C4-2B (cell line): ENCODE data around the gene SLC46A2.

Experiments used
- H3K27ac ChIP-seq: fragments of 450-650 bp; 2 replicates; pipeline ENCODE4 v1.5.1; 2017
- ZFX ChIP-seq: fragments of 450-650 bp; IDR thresholded peaks from 2 replicates; pipeline ENCODE4 v1.6.1; 2017
- TF ChIP-seq, protein P1 (sequence below): fragments of 450-650 bp; conservative IDR thresholded peaks from 2 replicates; pipeline ENCODE4 v1.5.1; 2017; ENCODE audit warnings: mild to moderate bottlenecking

The SLC46A2 gene, protein sequence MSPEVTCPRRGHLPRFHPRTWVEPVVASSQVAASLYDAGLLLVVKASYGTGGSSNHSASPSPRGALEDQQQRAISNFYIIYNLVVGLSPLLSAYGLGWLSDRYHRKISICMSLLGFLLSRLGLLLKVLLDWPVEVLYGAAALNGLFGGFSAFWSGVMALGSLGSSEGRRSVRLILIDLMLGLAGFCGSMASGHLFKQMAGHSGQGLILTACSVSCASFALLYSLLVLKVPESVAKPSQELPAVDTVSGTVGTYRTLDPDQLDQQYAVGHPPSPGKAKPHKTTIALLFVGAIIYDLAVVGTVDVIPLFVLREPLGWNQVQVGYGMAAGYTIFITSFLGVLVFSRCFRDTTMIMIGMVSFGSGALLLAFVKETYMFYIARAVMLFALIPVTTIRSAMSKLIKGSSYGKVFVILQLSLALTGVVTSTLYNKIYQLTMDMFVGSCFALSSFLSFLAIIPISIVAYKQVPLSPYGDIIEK

DNA sequence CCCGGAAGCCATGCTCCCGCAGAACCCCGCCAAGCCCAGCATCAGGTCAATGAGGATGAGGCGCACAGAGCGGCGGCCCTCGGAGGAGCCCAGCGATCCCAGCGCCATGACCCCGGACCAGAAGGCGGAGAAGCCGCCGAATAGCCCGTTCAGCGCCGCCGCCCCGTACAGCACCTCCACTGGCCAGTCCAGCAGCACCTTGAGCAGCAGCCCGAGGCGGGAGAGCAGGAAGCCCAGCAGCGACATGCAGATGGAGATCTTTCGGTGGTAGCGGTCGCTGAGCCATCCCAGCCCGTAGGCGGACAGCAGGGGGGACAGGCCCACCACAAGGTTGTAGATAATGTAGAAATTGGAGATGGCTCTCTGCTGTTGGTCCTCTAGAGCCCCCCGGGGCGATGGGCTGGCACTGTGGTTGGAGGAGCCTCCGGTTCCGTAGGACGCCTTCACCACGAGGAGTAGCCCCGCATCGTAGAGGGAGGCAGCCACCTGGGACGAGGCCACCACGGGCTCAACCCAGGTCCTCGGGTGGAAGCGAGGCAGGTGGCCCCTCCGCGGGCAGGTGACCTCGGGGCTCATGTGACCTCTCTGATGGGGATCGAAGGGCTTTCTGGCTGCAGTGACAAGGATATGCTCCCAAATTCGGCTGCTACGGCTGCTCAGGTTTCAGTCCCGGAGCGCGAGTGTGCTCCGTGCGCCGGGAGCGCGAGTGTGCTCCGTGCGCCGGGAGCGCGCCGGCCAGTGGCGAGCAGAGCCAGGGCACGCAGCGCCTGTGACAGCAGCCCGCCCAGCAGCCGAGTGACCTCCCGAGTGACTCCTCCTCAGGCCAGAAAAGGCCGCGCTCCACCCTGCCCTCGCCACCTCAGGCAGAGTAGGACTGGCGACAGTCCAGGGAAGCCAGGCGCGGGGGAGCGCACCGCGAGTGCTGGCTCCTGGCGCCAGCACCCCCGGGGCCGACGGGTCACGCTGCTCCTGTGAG is at the start of gene SLC46A2:
Gene SLC46A2 (minus strand): TSS at position 771 of the 976 bp plus-strand sequence. CDS start 195 bp downstream, at position 576.
- TF ChIP-seq, protein P1, sequence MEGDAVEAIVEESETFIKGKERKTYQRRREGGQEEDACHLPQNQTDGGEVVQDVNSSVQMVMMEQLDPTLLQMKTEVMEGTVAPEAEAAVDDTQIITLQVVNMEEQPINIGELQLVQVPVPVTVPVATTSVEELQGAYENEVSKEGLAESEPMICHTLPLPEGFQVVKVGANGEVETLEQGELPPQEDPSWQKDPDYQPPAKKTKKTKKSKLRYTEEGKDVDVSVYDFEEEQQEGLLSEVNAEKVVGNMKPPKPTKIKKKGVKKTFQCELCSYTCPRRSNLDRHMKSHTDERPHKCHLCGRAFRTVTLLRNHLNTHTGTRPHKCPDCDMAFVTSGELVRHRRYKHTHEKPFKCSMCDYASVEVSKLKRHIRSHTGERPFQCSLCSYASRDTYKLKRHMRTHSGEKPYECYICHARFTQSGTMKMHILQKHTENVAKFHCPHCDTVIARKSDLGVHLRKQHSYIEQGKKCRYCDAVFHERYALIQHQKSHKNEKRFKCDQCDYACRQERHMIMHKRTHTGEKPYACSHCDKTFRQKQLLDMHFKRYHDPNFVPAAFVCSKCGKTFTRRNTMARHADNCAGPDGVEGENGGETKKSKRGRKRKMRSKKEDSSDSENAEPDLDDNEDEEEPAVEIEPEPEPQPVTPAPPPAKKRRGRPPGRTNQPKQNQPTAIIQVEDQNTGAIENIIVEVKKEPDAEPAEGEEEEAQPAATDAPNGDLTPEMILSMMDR: no peak
- TF ChIP-seq ZFX: no peak
- H3K27ac ChIP-seq: no peak within 1 kb of the TSS

DNA sequence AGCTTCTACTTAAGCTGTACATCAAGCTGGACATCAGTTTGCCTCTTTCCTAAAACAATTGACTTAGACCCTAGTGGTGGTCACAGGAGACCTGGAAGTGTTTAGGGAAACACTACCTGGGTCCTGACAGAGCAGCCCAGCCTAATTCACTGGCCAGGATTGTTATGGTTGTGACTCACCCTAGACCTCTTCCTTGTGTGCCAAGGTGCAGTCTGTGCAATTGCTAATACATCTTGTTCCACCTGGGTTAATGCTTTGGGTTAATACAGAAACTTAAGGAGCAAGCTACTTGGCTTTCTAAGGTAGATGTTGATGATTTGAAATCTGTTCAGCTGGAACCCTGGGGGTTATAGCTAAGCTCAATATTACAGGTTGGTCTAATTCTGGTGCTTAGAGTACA is 48.7 kb upstream of the SLC46A2 start:
- TF ChIP-seq ZFX: no peak
- TF ChIP-seq, protein P1: no peak

DNA sequence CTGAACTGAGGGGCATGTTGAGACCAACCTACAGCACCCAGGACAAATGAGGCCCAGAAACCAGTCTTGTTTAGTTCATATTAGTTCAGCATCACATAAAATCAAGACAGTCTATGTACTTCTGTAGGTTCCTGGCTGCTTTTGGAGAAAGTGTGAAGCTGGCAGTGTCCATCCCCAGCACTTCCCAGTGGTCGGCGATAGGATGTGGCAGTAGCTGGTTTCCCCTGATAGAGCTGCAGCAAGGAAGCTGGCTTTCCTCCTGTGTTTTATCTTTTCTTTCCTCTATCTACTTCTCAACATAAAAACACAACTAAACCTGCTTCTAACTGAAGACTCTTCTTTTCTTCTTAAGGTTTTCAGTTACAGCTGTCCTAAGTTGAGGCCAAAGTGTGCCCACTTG is 43.0 kb upstream of the SLC46A2 start:
- no peak for TF ChIP-seq ZFX
- TF ChIP-seq, protein P1: no peak
- no peak overlapping the region for H3K27ac ChIP-seq

More for the DNA sequence above, 48.7 kb upstream of the SLC46A2 start:
- no peak overlapping the region for H3K27ac ChIP-seq

DNA sequence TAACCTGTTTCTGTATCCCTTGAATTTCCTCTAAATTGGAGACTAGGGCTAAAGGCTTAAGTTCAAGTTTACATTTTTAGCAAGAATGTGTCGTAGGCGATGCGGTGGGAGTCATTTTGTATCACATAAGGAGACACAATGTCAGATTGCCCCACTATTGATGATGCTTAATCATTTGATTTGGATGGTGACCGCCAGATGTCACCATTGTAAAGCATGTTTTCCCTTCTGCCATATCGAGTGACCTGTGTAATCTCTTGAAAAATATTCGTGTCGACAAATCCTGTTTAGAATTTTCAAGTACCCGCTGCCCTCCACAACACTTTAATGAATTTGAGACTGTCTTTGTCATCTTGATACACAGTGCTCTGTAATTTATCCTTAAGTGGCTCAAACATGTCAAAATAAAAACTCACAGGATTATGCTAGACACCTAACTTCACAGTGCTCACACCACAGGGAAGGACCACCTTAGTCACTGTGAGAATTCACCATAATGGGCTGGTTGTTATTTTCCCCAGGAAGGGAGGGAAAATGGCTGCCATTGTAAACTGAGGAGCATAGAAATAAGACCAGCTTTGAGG is 34.5 kb upstream of the SLC46A2 start:
- no peak overlapping the region for H3K27ac ChIP-seq

DNA sequence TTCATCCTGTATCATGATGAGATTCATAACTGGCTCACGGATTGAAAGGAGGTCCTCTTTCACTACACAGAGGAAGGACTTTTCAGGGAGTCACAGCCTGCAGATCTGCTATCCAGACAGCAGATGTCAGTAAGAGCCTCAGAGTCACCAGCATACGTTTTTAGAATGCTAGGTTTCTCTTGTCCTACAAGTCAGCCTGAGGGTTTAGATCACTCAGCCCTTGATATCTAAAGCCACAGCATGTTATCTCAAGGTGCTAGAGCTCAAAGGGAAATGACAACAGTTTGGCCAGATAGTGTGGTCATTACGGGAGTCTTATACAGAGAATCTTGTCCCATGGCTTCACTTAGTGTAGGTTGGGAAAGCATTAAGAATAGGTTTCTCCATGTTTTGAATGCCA is 30.9 kb upstream of the SLC46A2 start:
- no peak overlapping the region for H3K27ac ChIP-seq
- no peak for TF ChIP-seq ZFX
- TF ChIP-seq, protein P1: peak; percentile 56

More for the DNA sequence above, 34.5 kb upstream of the SLC46A2 start:
- no peak for TF ChIP-seq ZFX
- TF ChIP-seq, protein P1: peak; percentile 81

DNA sequence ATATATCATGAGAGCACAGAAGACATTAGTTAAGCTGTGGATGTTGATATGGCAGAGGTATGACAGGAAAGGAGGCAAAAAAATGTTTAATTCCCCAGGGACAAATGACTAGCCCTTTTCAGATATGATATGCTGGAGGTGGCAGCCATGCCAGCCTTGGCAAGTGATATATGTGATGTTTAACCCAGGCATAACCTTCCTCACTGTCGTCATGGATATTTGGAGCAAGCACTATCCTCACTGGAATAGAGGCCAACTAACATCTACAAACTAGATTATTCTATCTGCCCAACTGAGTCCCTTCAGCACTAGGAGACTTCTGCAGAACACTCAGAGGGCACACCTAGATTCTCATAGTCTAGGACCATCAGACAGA is 27.3 kb upstream of the SLC46A2 start:
- no peak overlapping the region for H3K27ac ChIP-seq
- TF ChIP-seq, protein P1: no peak
- TF ChIP-seq ZFX: no peak
